GM18508 (cell line): ENCODE data around the gene ESF1.

ENCODE experiments used
- ATAC-seq: cut with Tn5 transposase; IDR thresholded peaks from one replicate; pipeline ENCODE4 v1.9.1; 2021; ENCODE audit warnings: moderate number of reproducible peaks; ENCODE audit not compliant: insufficient read depth, unreplicated experiment

The ESF1 gene

GRCh38 chr20:13683833-13684232 lies 100.9 kb downstream of the ESF1 start:
- ATAC-seq: no peak

GRCh38 chr20:13681248-13682125 lies 103.2 kb downstream of the ESF1 start:
- peak; percentile 96 for ATAC-seq

- ATAC-seq: no peak
These were observed 105.8 kb downstream of the ESF1 start for GRCh38 chr20:13678944-13679343.

- no peak for ATAC-seq
These were observed 107.5 kb downstream of the ESF1 start for GRCh38 chr20:13677241-13677640.

GRCh38 chr20:13676682-13677081 lies 108.0 kb downstream of the ESF1 start:
- ATAC-seq: no peak

GRCh38 chr20:13672690-13673089 lies 112.0 kb downstream of the ESF1 start:
- no peak for ATAC-seq

- ATAC-seq: no peak
These were observed 112.8 kb downstream of the ESF1 start for GRCh38 chr20:13671916-13672378.

- no peak for ATAC-seq
These were observed 113.2 kb downstream of the ESF1 start for GRCh38 chr20:13671512-13671911.

GRCh38 chr20:13670160-13670559 lies 114.6 kb downstream of the ESF1 start:
- no peak for ATAC-seq

GRCh38 chr20:13665709-13666395 lies 118.9 kb downstream of the ESF1 start:
- ATAC-seq: no peak
